T47D (cell line): ENCODE measurements around the gene AP3D1.

ENCODE experiments used
- DNase-seq, 2 experiments: peaks; one replicate each; pipeline versions ENCODE4 v3.0.0 to v3.0.0-alpha.2; 2011 to 2012; ENCODE audit warnings: low read depth in 1 of 2, low spot score in 1 of 2
- JUND ChIP-seq: IDR thresholded peaks from 2 replicates; pipeline ENCODE4 v1.6.1; 2012; ENCODE audit warnings: low read depth
- in situ Hi-C: cut with HindIII; loops from 2 replicates; pipeline ENCODE4 v1.10.0; 2016; ENCODE audit warnings: low sequenced_read_pairs, low pct_unique_long_range_greater_than_20kb

The AP3D1 gene

DNA sequence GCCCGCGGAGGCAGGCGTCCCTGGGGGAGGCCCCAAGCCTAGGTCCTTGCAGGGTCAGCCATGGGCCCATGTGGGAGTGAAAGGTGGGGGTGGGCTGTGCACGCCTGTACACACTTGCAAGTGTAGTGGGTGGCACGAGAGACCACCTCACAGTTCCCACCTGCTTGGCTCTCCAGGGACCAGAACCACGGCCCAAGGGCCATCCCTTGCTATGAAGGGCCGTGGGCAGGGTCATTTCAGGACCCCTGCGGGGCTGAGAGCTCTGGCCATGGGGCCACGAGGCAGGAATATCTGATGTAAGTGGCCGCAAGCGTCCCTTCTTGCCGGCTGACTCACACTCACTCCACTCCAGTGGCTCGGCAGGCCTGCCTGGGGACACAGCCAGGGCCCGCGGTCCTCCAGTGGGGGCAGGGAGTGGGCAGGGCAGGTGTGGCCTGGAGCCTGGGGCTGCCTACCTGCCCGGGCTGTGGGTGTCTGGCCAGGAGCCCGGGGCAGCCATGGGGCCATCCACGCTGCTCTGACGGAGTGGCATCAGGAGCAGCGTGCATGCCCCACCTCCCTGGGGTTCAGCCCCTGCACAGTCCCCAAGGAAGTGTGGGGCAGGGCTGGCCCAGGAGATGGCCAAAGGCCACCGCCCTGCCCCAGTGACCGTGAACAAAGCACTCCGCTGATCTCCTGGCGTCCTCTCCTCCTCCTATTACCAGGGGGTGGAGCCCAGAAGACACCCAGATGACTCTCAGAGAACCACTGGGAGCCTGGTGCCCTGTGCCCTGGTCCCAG lies 91.8 kb downstream of the AP3D1 start:
- no peak for TF ChIP-seq JUND
- in situ Hi-C loops, result no loop called here
- peak in 1 of 2 experiments; percentile 86 for DNase-seq

DNA sequence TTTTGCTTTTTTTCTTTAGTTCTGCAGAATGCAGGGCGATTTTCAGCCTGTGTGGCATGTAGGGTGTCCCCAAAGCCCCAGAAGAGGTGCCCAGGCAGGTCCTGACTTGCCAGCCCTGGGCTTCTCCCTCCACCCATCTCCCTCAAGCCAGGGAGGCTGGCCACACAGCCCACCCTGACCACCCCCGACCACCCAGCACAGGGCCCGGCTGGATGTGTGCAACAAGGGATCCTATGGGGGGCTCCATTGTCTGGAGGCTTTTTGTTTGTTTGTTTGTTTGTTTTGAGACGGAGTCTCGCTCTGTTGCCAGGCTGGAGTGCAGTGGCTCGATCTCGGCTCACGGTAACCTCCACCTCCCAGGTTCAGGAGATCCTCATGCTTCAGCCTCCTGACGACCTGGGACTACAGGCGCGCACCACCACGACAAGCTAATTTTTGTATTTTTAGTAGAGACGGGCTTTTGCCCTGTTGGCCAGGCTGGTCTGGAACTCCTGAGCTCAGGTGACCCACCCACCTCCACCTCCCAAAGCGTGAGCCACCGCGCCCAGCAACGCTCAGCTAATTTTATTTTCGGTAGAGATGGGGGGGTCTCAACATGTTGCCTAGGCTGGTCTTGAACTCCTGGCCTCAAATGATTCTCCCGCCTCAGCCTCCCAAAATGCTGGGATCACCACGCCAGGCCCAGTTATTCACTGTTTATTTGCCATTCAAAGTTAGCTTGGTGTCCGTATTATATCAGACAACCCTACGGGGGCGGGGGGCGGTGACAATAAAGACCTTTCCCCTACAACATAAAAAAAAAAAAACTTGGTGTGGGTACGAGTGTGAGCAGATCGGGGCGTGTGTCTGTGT lies 92.6 kb downstream of the AP3D1 start:
- DNase-seq, result no peak
- no peak for TF ChIP-seq JUND
- in situ Hi-C loops, result no loop called here

DNA sequence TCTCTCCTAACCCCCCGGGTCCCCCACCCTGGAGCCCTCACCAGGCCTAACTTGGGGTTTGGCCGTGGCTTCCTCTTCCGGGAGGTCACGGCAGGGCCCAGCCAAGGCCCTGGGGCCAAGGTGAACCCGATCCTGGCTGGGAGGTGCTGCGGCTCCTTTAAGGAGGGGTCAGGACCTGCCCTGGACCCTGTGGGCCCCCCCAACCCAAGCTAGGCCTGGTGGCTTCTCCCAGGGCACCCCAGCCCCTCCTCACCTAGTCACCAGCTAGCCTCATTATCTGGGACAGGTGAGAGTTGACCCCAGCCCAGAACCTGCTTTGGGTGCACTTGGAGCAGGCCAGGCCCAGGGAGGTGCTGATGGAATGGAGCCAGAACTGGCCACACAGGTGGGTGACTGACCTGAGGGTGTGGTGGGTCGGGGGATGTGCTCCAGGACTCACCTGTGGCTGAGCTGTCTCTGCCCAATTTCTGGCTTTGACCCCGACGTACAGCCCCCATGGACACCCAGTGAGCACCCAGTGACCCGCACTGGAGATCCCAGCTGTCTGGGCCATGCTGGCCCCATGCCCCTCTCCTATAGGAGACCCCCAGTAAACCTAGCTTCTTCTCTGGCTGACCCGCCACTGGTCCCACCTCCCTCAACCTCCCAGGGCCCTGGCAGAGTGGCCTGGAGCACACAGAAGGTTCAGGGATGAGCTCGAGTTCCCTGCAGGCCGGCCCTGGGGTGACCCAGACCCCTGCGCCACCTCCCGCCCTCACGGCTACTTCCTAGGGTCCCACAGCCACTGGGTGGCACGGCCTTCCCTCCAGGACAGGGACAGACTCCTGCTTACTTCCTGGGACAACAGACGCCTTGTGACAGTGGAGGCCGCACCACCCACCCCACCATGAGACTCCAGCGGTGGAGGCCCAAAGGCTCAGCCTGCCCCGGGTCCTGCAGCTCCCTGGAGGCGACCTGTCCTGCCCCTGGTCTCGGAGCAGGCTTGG lies 93.6 kb downstream of the AP3D1 start:
- no peak for DNase-seq
- no peak for TF ChIP-seq JUND
- in situ Hi-C loops, result no loop called here

DNA sequence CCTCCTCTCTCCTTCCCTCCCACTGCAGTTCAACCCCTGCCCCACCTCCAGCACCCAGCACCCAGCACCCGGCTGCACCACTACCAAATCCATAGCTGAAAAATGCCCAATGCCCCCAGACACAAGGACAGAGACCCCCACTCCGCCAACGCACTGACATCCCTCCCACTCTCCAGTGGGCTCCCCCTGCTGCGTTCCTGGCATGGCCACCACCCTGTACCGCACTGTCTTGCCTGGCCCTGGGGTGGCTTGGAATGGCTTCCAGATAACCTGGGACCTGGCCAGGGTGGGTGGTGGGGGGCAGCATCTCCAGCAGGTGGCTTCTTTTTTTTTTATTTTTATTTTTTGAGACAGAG lies 94.6 kb downstream of the AP3D1 start:
- no peak for DNase-seq
- in situ Hi-C loops, result no loop called here
- TF ChIP-seq JUND, result no peak

DNA sequence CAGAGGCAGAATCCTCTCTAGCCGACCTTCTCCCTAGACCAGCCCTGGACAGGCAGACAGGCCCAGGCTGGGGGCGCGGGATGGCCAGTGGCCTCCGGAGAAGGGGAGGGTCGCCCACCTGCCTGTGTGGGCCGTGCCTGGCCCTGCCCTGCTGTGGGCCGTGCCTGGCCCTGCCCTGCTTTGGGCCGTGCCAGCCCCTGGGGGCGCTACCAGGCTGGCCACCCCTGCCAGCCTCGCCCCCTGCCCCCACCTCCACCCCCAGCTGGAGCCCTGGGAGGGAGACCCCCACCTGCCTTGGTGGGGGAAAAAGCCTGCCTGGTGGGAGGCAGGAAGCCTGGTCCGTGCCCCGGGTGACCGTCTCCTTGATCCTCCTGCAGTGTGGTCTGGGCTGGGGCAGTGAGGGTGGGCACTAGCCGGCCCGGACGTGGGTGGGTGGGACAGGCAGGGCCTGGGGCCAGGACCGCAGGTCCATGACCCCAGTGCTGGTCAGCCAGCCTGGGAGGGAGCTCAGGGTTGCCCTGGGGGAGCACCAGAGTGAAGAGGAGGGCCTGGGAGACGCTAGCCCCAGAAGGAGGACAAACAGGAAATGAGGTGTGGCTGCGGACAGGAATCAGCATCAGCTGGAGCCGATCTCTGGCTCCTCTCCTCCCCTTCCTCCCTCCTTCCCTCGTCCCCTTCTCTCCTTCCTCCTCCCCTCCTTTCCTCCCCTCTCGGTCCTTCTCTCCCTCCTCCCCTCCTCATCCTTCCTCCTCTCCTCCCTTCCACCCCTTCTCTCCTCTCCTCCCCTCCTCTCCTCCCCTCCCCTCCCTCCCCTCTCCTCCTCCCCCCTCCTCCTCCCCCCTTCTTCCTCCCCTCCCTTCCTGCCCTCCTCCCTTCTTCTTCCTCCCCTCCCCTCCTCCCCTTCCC lies 95.2 kb downstream of the AP3D1 start:
- no peak for TF ChIP-seq JUND
- in situ Hi-C loops, result no loop called here
- DNase-seq, result peak in 1 of 2 experiments; percentile 62

DNA sequence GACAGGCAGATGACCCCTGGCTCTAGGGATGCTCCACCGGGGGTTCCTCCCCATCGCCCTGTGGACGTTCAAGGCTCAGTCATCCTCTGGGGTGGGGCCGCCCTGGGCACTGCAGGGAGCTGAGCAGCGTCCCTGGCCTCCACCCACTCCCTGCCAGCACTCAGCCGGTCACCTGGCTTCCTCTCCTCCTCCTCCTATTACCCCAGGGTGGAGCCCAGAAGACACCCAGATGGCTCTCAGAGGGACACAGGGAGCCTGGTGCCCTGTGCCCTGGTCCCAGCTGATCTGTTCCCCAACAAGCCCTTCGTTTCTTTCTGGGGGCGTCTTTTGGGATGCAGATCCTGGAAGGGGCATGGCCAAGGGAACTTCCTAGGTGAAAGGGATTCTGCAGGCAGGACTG lies 96.6 kb downstream of the AP3D1 start:
- in situ Hi-C loops, result no loop called here
- no peak for TF ChIP-seq JUND
- no peak for DNase-seq

DNA sequence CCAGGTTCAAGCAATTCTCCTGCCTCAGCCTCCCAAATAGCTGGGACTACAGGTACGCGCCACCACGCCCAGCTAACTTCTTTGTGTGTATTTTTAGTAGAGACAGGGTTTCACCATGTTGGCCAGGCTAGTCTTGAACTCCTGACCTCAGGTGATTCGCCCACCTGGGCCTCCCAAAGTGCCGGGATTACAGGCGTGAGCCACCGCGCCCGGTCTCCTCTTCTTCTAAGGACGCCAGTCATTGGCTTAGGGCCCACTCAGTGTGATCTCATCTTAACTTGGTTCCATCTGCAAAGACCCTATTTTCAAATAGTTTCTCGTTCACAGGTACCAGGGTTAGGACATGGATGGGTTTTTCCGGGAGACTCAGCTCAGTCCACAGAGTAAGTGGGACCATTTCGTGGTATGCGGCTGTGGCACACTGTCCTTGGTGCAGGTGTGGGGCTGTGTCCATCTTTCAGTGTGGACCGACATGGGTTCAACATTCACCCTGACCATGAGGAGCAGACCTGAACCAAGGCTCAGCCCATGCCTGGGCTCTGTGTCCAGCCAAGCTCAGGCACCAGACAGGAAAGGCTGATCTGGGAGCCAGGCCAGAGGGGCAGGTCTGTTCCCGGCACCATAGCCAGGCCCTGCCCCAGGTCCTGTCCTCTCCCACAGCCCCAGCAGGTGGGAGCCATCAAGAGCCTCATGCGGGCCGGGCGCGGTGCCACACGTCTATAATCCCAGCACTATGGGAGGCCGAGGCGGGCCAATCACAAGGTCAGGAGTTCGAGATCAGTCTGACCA lies 97.6 kb downstream of the AP3D1 start:
- DNase-seq, result no peak
- in situ Hi-C loops, result no loop called here
- no peak for TF ChIP-seq JUND

DNA sequence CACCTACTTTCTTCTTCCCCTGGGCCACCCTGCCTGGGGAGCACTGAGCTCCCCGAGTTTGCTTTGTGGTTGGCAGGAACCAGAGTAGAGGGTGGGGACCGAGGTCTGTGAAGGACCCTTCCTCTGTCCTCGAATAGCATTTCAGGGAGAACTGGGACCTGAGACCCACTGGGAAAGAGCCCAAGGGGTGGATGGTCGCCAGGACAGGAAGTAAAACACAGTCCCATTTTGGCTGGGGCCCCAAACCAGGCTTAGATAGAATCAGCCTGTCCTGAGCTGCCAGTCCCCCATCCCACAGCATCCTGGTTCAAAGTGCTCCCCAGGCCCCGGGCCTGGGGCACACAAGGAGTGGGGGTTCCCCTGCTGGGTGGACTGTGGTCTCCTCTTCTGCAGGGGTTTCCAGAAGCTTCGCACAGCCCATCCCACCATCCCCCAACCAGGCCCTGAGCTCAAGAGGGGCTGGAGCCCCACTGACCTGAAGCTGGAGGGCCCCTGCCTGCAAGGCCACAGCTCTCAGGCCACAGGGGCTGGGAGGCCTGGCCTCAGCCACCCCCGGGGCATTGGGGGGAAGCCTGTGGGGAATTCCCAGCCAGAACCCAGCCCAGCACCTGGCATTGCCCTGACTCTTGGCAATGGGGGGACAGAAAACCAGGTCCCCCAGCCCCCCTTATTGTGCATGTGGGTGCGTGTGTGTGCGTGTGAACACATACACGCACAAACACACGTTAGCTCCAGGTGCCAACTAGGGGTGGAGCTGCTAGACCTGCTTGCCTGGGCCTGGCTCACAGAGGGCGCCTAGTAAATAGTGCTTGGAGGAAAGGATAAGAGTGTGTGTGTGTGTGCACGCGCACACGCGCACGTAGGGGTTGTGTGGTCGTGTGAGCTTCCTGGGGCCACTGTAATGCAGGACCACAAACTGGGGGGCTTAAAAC lies 99.3 kb downstream of the AP3D1 start:
- peak in 1 of 2 experiments; percentile 80 for DNase-seq
- TF ChIP-seq JUND, result no peak
- in situ Hi-C loops, result no loop called here

DNA sequence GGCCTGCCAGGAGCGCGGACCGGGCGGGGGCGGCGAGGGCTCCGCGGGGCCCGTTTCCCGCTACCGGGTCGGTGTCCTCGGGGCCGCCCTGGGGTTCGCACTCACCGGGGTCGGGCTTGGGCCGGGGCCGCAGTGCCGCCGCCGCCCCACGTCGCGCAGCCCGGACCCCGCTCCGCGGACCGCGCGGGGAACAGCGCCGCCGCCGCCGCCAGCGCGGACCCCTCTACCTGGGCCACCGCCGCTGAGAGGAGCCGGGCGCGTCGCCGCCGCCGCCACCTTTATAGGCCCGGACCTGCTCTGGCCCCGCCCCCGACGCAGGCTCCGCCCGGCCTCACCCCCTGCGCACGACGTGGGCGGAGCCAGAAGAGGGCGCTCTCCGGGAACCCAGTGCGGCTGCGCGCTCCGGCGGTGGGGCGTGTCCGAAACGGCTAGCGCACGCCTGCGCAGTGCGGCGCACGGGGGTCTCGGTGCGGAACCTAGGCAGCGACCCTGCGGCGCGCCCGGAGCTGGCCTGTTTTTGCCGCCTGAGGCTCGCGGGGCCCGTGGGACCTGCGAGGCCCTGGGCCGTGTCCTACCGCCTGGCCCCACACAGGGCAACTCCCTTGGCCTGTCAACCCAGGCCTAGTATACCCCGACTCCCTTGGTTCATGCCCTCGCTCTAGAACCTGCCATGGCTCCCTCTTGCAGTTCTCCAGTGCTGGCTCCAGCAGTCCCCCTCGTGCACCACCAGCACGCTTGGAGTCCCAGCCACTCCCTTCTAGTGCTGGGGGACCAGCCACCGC lies 100.2 kb downstream of the AP3D1 start, which contains the start of gene MKNK2:
Gene MKNK2 (minus strand): TSS at position 254 of the 782 bp plus-strand sequence. CDS start 393 bp downstream, outside the sequence.
- DNase-seq, result peak; percentile 71 to 85
- TF ChIP-seq JUND, result no peak

More for the DNA sequence above, 100.2 kb downstream of the AP3D1 start, which contains the start of gene MKNK2:
- in situ Hi-C loops, result no loop called here
